HFF-Myc (cell line): ENCODE data around the gene KRTAP9-7.

ENCODE experiments used
- DNase-seq: peaks from one replicate; pipeline ENCODE4 v3.0.0-alpha.2; 2011; ENCODE audit warnings: low read depth; ENCODE audit errors: extremely low read depth
- H3K4me3 ChIP-seq: replicated peaks from 2 replicates; pipeline ENCODE4 v1.5.1; 2011; ENCODE audit warnings: low read depth, mild to moderate bottlenecking, control low read depth, low read length
- CTCF ChIP-seq: IDR thresholded peaks from 2 replicates; pipeline ENCODE4 v1.5.1; 2012; ENCODE audit warnings: mild to moderate bottlenecking, low read depth, low read length, control low read depth; ENCODE audit errors: missing control alignments

The KRTAP9-7 gene

GRCh38 chr17:41287050-41287449 lies 11.6 kb downstream of the KRTAP9-7 start:
- no peak overlapping the region for H3K4me3 ChIP-seq
- TF ChIP-seq CTCF = no peak
- DNase-seq = no peak

- no peak for TF ChIP-seq CTCF
- H3K4me3 ChIP-seq = no peak overlapping the region
- DNase-seq = no peak
Observed at GRCh38 chr17:41294016-41294415, 18.5 kb downstream of the KRTAP9-7 start.

- TF ChIP-seq CTCF = no peak
- no peak overlapping the region for H3K4me3 ChIP-seq
- no peak for DNase-seq
Observed at GRCh38 chr17:41296846-41297245, 21.3 kb downstream of the KRTAP9-7 start.

GRCh38 chr17:41298458-41299135 lies 23.1 kb downstream of the KRTAP9-7 start:
- no peak overlapping the region for H3K4me3 ChIP-seq
- DNase-seq = no peak
- TF ChIP-seq CTCF = no peak

- no peak overlapping the region for H3K4me3 ChIP-seq
- no peak for TF ChIP-seq CTCF
- no peak for DNase-seq
Observed at GRCh38 chr17:41301204-41301790, 25.8 kb downstream of the KRTAP9-7 start.

GRCh38 chr17:41301916-41302901 lies 26.7 kb downstream of the KRTAP9-7 start, which contains the start of gene KRTAP29-1:
Gene KRTAP29-1, minus strand, starts transcription at chr17:41302851. Its CDS starts 0 bp downstream, at chr17:41302851.
- no peak for DNase-seq
- H3K4me3 ChIP-seq = no peak within 1 kb of the TSS
- TF ChIP-seq CTCF = no peak
